BE2C (cell line): Measurements from ENCODE around the gene MYOF. TPM values are rescaled to one million over a fixed set of nuclear protein-coding genes. Genes with fewer than 3 reads are reported as not detected.

Experiments
- DNase-seq: peaks from one replicate; pipeline ENCODE4 v3.0.0-alpha.2; 2020
- H3K27me3 ChIP-seq: fragments of 250-450 bp; sonication (Bioruptor Pico); 2 replicates; pipeline ENCODE4 v1.5.1; 2020; ENCODE audit warnings: mild to moderate bottlenecking
- H3K36me3 ChIP-seq: fragments of 250-450 bp; sonication (Bioruptor Pico); 2 replicates; pipeline ENCODE4 v1.5.1; 2020; ENCODE audit warnings: mild to moderate bottlenecking
- H3K4me1 ChIP-seq: fragments of 250-450 bp; sonication (Bioruptor Pico); 2 replicates; pipeline ENCODE4 v1.5.1; 2020
- H3K4me3 ChIP-seq: 2 replicates; pipeline ENCODE4 v1.5.1; 2011; ENCODE audit warnings: low read depth, low read length
- H3K9me3 ChIP-seq: fragments of 250-450 bp; sonication (Bioruptor Pico); 2 replicates; pipeline ENCODE4 v1.5.1; 2020
- CTCF ChIP-seq: IDR thresholded peaks from 2 replicates; pipeline ENCODE4 v1.5.1; 2012; ENCODE audit warnings: mild to moderate bottlenecking, low read depth, low read length
- polyA plus RNA-seq: library from polyadenylated mRNA; unstranded; fragments of >200 nt; gene quantifications from one replicate; pipeline ENCODE4 v1.2.1, GENCODE V29; 2012; ENCODE audit warnings: low read depth, missing spikeins; ENCODE audit not compliant: insufficient read length, insufficient read depth

Gene MYOF
- 0.09 TPM for polyA plus RNA-seq

- DNase-seq, result peak; percentile 26
- Histone ChIP-seq H3K9me3 (no peaks in the 10 kb centered on the region), H3K27me3 (peaks cover 20% of the 10 kb centered on the region), H3K4me1 (no peaks in the 10 kb centered on the region), H3K4me3 (peak within 1 kb of the TSS; percentile 54), H3K36me3 (no peaks in the 10 kb centered on the region)
- TF ChIP-seq CTCF, result peak; percentile 55
These were observed at the start of gene MYOF for GRCh38 chr10:93482145-93482834. Gene MYOF, minus strand, starts transcription at chr10:93482334. Its CDS starts 140 bp downstream, at chr10:93482194.

- Histone ChIP-seq H3K4me3 (no peak overlapping the region), H3K4me1 (no peaks in the 10 kb centered on the region), H3K36me3 (peaks cover 37% of the 10 kb centered on the region), H3K9me3 (no peaks in the 10 kb centered on the region; the same call in 1 of the 2 replicates), H3K27me3 (no peaks in the 10 kb centered on the region)
- peak; percentile 28 for DNase-seq
- TF ChIP-seq CTCF, result no peak
These were observed 36.4 kb upstream of the MYOF start for GRCh38 chr10:93518531-93518930.

- H3K36me3 ChIP-seq, result peaks cover 35% of the 10 kb centered on the region
- no peak for DNase-seq
These were observed 33.9 kb upstream of the MYOF start for GRCh38 chr10:93516006-93516380.

GRCh38 chr10:93515071-93516005 lies 33.2 kb upstream of the MYOF start:
- Histone ChIP-seq H3K4me3 (no peak overlapping the region), H3K4me1 (no peaks in the 10 kb centered on the region), H3K9me3 (no peaks in the 10 kb centered on the region), H3K27me3 (no peaks in the 10 kb centered on the region), H3K36me3 (peaks cover 30% of the 10 kb centered on the region)
- no peak for DNase-seq
- TF ChIP-seq CTCF, result no peak

More at GRCh38 chr10:93516006-93516380, 33.9 kb upstream of the MYOF start:
- H3K27me3 ChIP-seq, result no peaks in the 10 kb centered on the region
- no peaks in the 10 kb centered on the region for H3K9me3 ChIP-seq
- TF ChIP-seq CTCF, result no peak
- no peaks in the 10 kb centered on the region for H3K4me1 ChIP-seq
- no peak overlapping the region for H3K4me3 ChIP-seq

- peaks cover 24% of the 10 kb centered on the region for H3K36me3 ChIP-seq
- no peak for DNase-seq
- H3K4me1 ChIP-seq, result no peaks in the 10 kb centered on the region
- no peaks in the 10 kb centered on the region for H3K9me3 ChIP-seq
- no peaks in the 10 kb centered on the region for H3K27me3 ChIP-seq
- H3K4me3 ChIP-seq, result no peak overlapping the region
- no peak for TF ChIP-seq CTCF
These were observed 32.4 kb upstream of the MYOF start for GRCh38 chr10:93514521-93514920.
